B cell (primary cell): ENCODE data around the gene TPRA1. TPM values are rescaled to one million over a fixed set of nuclear protein-coding genes. Genes with fewer than 3 reads are reported as not detected.

Experiments
- ATAC-seq: fragments of 200-7000 bp; cut with Tn5 transposase; one replicate; pipeline ENCODE4 v1.10.0; 2021; ENCODE audit warnings: low read depth, mild to moderate bottlenecking, moderate number of reproducible peaks, moderate library complexity
- CTCF ChIA-PET: fragments of 350-600 bp; sonication (Branson Sonifier 250); formaldehyde crosslinking; loops from one replicate; lab custom pipeline; 2021; ENCODE audit warnings: antibody characterized with exemption, inconsistent platforms; lab: Charles Lee
- POLR2A ChIA-PET: fragments of 350-600 bp; sonication (Branson Sonifier 250); formaldehyde crosslinking; loops from one replicate; lab custom pipeline; 2021; ENCODE audit warnings: antibody characterized with exemption; lab: Charles Lee
- DNase-seq: peaks from one replicate; pipeline ENCODE4 v3.0.0; 2013
- H2AFZ ChIP-seq: 2 replicates; pipeline ENCODE4 v1.6.1; 2012; ENCODE audit warnings: mild to moderate bottlenecking, low read depth, low read length; ENCODE audit not compliant: insufficient read depth, poor library complexity, severe bottlenecking
- H3K27ac ChIP-seq, 2 donors: 1 replicate in 1 of 2; 2 replicates in 1 of 2; pipeline ENCODE4 v1.5.1; 2012 to 2013; ENCODE audit warnings: low read length in 2 of 2, mild to moderate bottlenecking in 2 of 2, moderate library complexity in 1 of 2
- H3K27me3 ChIP-seq, 4 experiments: fragments of 200-600 bp in 1 of 4; sonication (generic) in 1 of 4; replicated peaks in 1 of 4; 1 replicate in 2 of 4; 2 replicates in 2 of 4; pipeline versions ENCODE4 v1.6.1 to v1.7.0; 2013 to 2016; ENCODE audit warnings: low read length in 3 of 4, mild to moderate bottlenecking in 2 of 4, mixed read lengths in 1 of 4, moderate library complexity in 1 of 4; ENCODE audit not compliant: insufficient read depth in 4 of 4, control insufficient read depth in 3 of 4; ENCODE audit errors: control extremely low read depth in 1 of 4
- H3K36me3 ChIP-seq, 2 experiments: replicated peaks in 1 of 2; 1 replicate in 1 of 2; 2 replicates in 1 of 2; pipeline versions ENCODE4 v1.6.1 to v1.7.1; 2013; ENCODE audit warnings: low read length in 1 of 2; ENCODE audit not compliant: insufficient read depth in 2 of 2, control insufficient read depth in 1 of 2; ENCODE audit errors: control extremely low read depth in 1 of 2, extremely low read depth in 1 of 2
- H3K4me1 ChIP-seq, 2 donors: fragments of 200-600 bp in 1 of 2; sonication (generic) in 1 of 2; 1 replicate in 1 of 2; 2 replicates in 1 of 2; pipeline versions ENCODE4 v1.5.1 to v1.6.1; 2013 to 2017; ENCODE audit warnings: low read length in 2 of 2; ENCODE audit not compliant: control insufficient read depth in 2 of 2, insufficient read depth in 2 of 2
- H3K4me2 ChIP-seq: replicated peaks from 2 replicates; pipeline ENCODE3; 2012; ENCODE audit warnings: mild to moderate bottlenecking, low read depth, low read length; ENCODE audit not compliant: poor library complexity, severe bottlenecking
- H3K4me3 ChIP-seq, 5 experiments: fragments of 200-600 bp in 1 of 5; sonication (generic) in 1 of 5; 1 replicate in 3 of 5; 2 replicates in 2 of 5; pipeline versions ENCODE4 v1.5.1 to v1.7.0; 2011 to 2016; ENCODE audit warnings: low read length in 4 of 5, mild to moderate bottlenecking in 4 of 5, low read depth in 2 of 5, control low read depth in 1 of 5, moderate library complexity in 1 of 5; ENCODE audit not compliant: insufficient read depth in 1 of 5; ENCODE audit errors: control extremely low read depth in 1 of 5, extremely low read depth in 1 of 5
- H3K79me2 ChIP-seq: fragments of 200-600 bp; sonication (generic); one replicate; pipeline ENCODE4 v1.6.0; 2016; ENCODE audit warnings: low read length; ENCODE audit not compliant: control insufficient read depth, insufficient read depth
- H3K9ac ChIP-seq: fragments of 200-600 bp; sonication (generic); 2 replicates; pipeline ENCODE4 v1.6.1; 2017; ENCODE audit warnings: mild to moderate bottlenecking, low read length, moderate library complexity
- H3K9me3 ChIP-seq, 3 donors: one replicate each; pipeline versions ENCODE4 v1.6.1 to v1.7.1; 2013; ENCODE audit warnings: low read length in 2 of 3; ENCODE audit not compliant: control insufficient read depth in 2 of 3, insufficient read depth in 1 of 3; ENCODE audit errors: control extremely low read depth in 1 of 3
- H4K20me1 ChIP-seq: 2 replicates; pipeline ENCODE4 v1.6.0; 2012; ENCODE audit warnings: mild to moderate bottlenecking, low read length; ENCODE audit not compliant: insufficient read depth, control insufficient read depth, poor library complexity, severe bottlenecking
- H3K27ac Mint-ChIP-seq: one replicate; pipeline ENCODE4 v1.8.0; 2021; ENCODE audit warnings: mixed read lengths
- H3K27me3 Mint-ChIP-seq: one replicate; pipeline ENCODE4 v1.8.0; 2021; ENCODE audit warnings: mixed read lengths
- H3K4me1 Mint-ChIP-seq: one replicate; pipeline ENCODE4 v1.8.0; 2021; ENCODE audit warnings: mixed read lengths
- H3K4me3 Mint-ChIP-seq: one replicate; pipeline ENCODE4 v1.8.0; 2021; ENCODE audit warnings: mixed read lengths
- H3K9me3 Mint-ChIP-seq: one replicate; pipeline ENCODE4 v1.8.0; 2022; ENCODE audit warnings: mixed read lengths; ENCODE audit not compliant: insufficient read depth
- EZH2 ChIP-seq: IDR thresholded peaks from 2 replicates; pipeline ENCODE4 v1.6.1; 2012; ENCODE audit warnings: borderline replicate concordance, low read depth, mild to moderate bottlenecking, moderate library complexity, low read length; ENCODE audit not compliant: insufficient read depth, poor library complexity, severe bottlenecking
- WGBS: methylation state at CpG from one replicate; pipeline ENCODE4 v1.1.5; 2013; ENCODE audit warnings: missing lambda C conversion rate; ENCODE audit not compliant: insufficient coverage; 5-methylcytosine and 5-hydroxymethylcytosine counted together
- intact Hi-C: fragments of 100-400 bp; cut with micrococcal nuclease; formaldehyde crosslinking; loops from one replicate; pipeline ENCODE4 v1.10.0; 2022
- polyA plus RNA-seq: library from polyadenylated mRNA; depleted of rRNA; stranded (reverse); fragments of >200 nt; gene quantifications from 2 replicates; pipeline ENCODE4 v1.2.3, GENCODE V29; 2012
- total RNA-seq, 2 donors: library from RNA; stranded (reverse); fragments of 120-200 nt in 1 of 2; gene quantifications; 1 replicate in 1 of 2; 2 replicates in 1 of 2; pipeline versions ENCODE4 v1.2.3 to v1.2.4, GENCODE V29; 2013 to 2022
- TF ChIP-seq, protein P1 (sequence below): fragments of 200-600 bp; IDR thresholded peaks from one replicate; pipeline ENCODE4 v1.8.0; 2022; ENCODE audit warnings: antibody characterized with exemption, mild to moderate bottlenecking

The TPRA1 gene
- total and polyA plus RNA-seq, 2 donors (not counting 1 experiment from before 2014, with no cell fraction given): 19.8 to 27.7 TPM

DNA sequence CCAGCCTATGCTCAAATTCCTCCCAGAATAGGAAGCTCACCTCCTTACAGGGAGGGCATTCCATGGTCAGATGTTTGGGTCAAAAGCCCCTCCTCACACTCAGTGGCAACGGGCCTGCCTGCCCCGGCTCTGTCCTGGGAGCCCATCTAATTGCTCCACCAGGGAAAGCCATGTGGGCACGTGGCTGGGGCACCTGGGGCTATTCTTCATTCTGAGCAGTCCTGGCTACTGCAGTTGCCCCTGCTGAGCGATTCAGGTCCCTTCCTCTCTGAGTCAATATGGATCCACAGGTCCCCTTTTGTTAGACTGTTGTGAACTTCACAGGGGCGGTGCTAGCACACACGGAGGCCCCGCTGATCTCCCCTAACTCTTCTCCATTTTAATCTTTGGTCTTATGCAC is 39.4 kb downstream of the TPRA1 start:
- H3K4me3 Mint-ChIP-seq: no peak overlapping the region
- DNase-seq: no peak
- H4K20me1 ChIP-seq: no peaks in the 10 kb centered on the region
- no peaks in the 10 kb centered on the region for H3K36me3 ChIP-seq
- no peak overlapping the region for H3K27ac ChIP-seq
- H3K27me3 ChIP-seq: no peaks in the 10 kb centered on the region
- no peaks in the 10 kb centered on the region for H3K9me3 ChIP-seq
- no peaks in the 10 kb centered on the region for H3K9me3 Mint-ChIP-seq
- no peak for ATAC-seq
- 88% methylated on average over 7 of the region's 7 CpGs for WGBS
- intact Hi-C loops: no loop called here
- CTCF ChIA-PET: no interaction called here
- no peak overlapping the region for H3K9ac ChIP-seq
- H3K79me2 ChIP-seq: no peaks in the 10 kb centered on the region
- TF ChIP-seq EZH2: no peak
- no peak overlapping the region for H3K4me2 ChIP-seq
- no peak overlapping the region for H3K27ac Mint-ChIP-seq
- H3K27me3 Mint-ChIP-seq: peaks cover 22% of the 10 kb centered on the region
- H3K4me1 ChIP-seq: peaks cover 3 to 13% of the 10 kb centered on the region in 2 donors
- peaks cover 9% of the 10 kb centered on the region for H3K4me1 Mint-ChIP-seq
- no peak overlapping the region for H3K4me3 ChIP-seq
- no peak overlapping the region for H2AFZ ChIP-seq
- POLR2A ChIA-PET: no interaction called here

DNA sequence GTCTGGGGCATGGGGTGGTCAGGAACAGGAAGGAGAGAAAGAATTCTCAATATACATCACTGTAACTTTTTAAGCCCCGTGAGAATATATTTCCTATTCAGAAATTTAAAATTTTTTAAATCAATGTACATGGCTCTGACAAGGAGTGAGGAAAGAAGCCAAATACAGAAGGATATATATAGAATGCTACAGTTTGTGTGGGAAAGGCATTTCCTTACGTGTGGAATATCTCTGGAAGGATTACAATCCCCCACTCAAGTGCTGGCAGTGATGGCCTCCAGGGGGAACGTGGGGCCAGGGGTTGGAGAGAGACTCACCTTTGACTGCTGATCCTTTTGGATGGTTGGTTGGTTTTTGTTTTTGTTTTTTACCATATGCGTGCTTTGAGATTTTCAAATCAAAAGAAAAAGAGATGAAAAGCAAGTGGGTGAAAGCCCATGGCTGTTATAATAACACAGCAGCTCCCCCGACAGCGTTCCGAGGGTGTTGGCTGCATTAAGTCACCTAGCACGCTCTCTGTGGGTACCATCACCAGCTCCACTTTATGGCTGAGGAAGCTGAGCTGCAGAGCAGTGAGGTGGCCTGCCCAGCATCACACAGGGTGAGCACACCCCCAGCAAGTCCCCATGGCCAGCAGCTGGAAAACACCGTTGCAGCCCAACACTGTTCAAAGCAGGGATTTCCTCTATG is 39.9 kb downstream of the TPRA1 start:
- Mint-ChIP-seq H3K27ac (no peak overlapping the region), H3K4me1 (peaks cover 9% of the 10 kb centered on the region), H3K4me3 (no peak overlapping the region), H3K9me3 (no peaks in the 10 kb centered on the region), H3K27me3 (peaks cover 22% of the 10 kb centered on the region)
- WGBS: 93% methylated on average over 6 of the region's 9 CpGs
- ChIA-PET POLR2A (no interaction called here), CTCF (interaction anchor here (8.9 kb wide), 1 partner anchor 871 kb away, joined by 119 read pairs; no protein-coding TSS in a partner anchor)
- Histone ChIP-seq H3K27me3 (no peaks in the 10 kb centered on the region), H3K79me2 (no peaks in the 10 kb centered on the region), H2AFZ (no peak overlapping the region), H3K4me2 (no peak overlapping the region), H3K27ac (no peak overlapping the region), H3K4me1 (peaks cover 3 to 13% of the 10 kb centered on the region in 2 donors), H3K9ac (no peak overlapping the region), H3K4me3 (no peak overlapping the region), H3K36me3 (no peaks in the 10 kb centered on the region), H4K20me1 (no peaks in the 10 kb centered on the region), H3K9me3 (no peaks in the 10 kb centered on the region)
- TF ChIP-seq, protein P1, sequence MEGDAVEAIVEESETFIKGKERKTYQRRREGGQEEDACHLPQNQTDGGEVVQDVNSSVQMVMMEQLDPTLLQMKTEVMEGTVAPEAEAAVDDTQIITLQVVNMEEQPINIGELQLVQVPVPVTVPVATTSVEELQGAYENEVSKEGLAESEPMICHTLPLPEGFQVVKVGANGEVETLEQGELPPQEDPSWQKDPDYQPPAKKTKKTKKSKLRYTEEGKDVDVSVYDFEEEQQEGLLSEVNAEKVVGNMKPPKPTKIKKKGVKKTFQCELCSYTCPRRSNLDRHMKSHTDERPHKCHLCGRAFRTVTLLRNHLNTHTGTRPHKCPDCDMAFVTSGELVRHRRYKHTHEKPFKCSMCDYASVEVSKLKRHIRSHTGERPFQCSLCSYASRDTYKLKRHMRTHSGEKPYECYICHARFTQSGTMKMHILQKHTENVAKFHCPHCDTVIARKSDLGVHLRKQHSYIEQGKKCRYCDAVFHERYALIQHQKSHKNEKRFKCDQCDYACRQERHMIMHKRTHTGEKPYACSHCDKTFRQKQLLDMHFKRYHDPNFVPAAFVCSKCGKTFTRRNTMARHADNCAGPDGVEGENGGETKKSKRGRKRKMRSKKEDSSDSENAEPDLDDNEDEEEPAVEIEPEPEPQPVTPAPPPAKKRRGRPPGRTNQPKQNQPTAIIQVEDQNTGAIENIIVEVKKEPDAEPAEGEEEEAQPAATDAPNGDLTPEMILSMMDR: no peak
- no peak for TF ChIP-seq EZH2
- ATAC-seq: no peak
- DNase-seq: no peak
- intact Hi-C loops: no loop called here
